Measurements from ENCODE around the gene KLHL41. TPM values are rescaled to one million over a fixed set of nuclear protein-coding genes. Genes with fewer than 3 reads are reported as not detected.
"Not testable (repeated sequence)": the region's sequence is repeated elsewhere in the genome, so short reads cannot be mapped to it uniquely, and the experiment has no call there.

Gene KLHL41
- total RNA-seq, 2 experiments from 2014 or later = 0.55 TPM; not detected in 1

GRCh38 chr2:169573974-169574299 is 64.4 kb downstream of the KLHL41 start:
- peak overlapping the region; percentile 100 for H3K4me3 Mint-ChIP-seq
- CTCF ChIA-PET = interaction anchor here (1.5 kb wide), 1 partner anchor 250 kb away, joined by 6 read pairs; the partner anchor contains the start of gene METTL5
- H3K36me3 Mint-ChIP-seq = peaks cover 8% of the 10 kb centered on the region
- intact Hi-C loops (cut with micrococcal nuclease) = loop anchor here (1.0 to 10.0 kb wide), 5 partner anchors 10 to 253 kb away; partner anchors contain the start of genes BBS5, LRP2, PPIG and SSB
- H3K4me1 Mint-ChIP-seq (ENCODE audit: low read depth) = peaks cover 25% of the 10 kb centered on the region
- POLR2A ChIA-PET = interaction anchor here (1.1 to 2.6 kb wide), 3 partner anchors 11 to 95 kb away, joined by 3 to 17 read pairs (median 5); partner anchors contain the start of genes BBS5 and PPIG
- H3K9me3 Mint-ChIP-seq = no peaks in the 10 kb centered on the region
- H3K27ac Mint-ChIP-seq = peak overlapping the region; percentile 89
- no peak for DNase-seq
- no peaks in the 10 kb centered on the region for H3K27me3 Mint-ChIP-seq

GRCh38 chr2:169574539-169574938 is 65.0 kb downstream of the KLHL41 start:
- H3K36me3 Mint-ChIP-seq, H3K4me3 Mint-ChIP-seq, H3K9me3 Mint-ChIP-seq, CTCF ChIA-PET, H3K27ac Mint-ChIP-seq, H3K27me3 Mint-ChIP-seq, DNase-seq: not testable (repeated sequence)
- intact Hi-C loops (cut with micrococcal nuclease) = loop anchor here (5.0 to 10.0 kb wide), 2 partner anchors 97 to 210 kb away; partner anchors contain the start of genes BBS5 and LRP2
- POLR2A ChIA-PET = interaction anchor here (2.6 kb wide), 1 partner anchor 10 kb away, joined by 17 read pairs; the partner anchor contains the start of gene PPIG
- H3K4me1 Mint-ChIP-seq (ENCODE audit: low read depth) = peaks cover 22% of the 10 kb centered on the region

- CTCF ChIA-PET, POLR2A ChIA-PET, H3K4me3 Mint-ChIP-seq, H3K36me3 Mint-ChIP-seq, H3K27me3 Mint-ChIP-seq, DNase-seq, H3K9me3 Mint-ChIP-seq, H3K27ac Mint-ChIP-seq: not testable (repeated sequence)
- H3K4me1 Mint-ChIP-seq (ENCODE audit: low read depth) = peaks cover 17% of the 10 kb centered on the region
- intact Hi-C loops (cut with micrococcal nuclease) = loop anchor here (10.0 kb wide), 1 partner anchor 210 kb away; the partner anchor contains the start of gene LRP2
Measured at GRCh38 chr2:169575264-169575663, 65.8 kb downstream of the KLHL41 start.

Other genes with a start within 250 kb of the KLHL41 start
- under 1 TPM; 0.27 to 0.52 TPM for gene LRP2, start 147.2 kb upstream of the KLHL41 start, total RNA-seq
- 1 to 10 TPM; 2.4 to 3.4 TPM for gene BBS5, start 30.2 kb upstream of the KLHL41 start, total RNA-seq
- gene FASTKD1, start 64.2 kb downstream of the KLHL41 start, total RNA-seq = 10 to 100 TPM; 41.6 to 47.6 TPM
- gene PPIG, start 74.6 kb downstream of the KLHL41 start, total RNA-seq = 10 to 100 TPM; 52.3 to 55.3 TPM
- not detected for gene CFAP210, start 184.7 kb downstream of the KLHL41 start, total RNA-seq
- 1 to 10 TPM; 2.6 to 3.4 TPM for gene PHOSPHO2, start 184.8 kb downstream of the KLHL41 start, total RNA-seq
- 1 to 10 TPM; 3.1 to 3.9 TPM for gene KLHL23, start 224.1 kb downstream of the KLHL41 start, total RNA-seq

Data from activated CD4-positive, alpha-beta memory T cell treated with anti-CD3 and anti-CD28 coated beads for 36 hours (primary cell).